NT2/D1 (cell line): ENCODE data around the gene COA1.

Experiments
- YY1 ChIP-seq: IDR thresholded peaks from 2 replicates; pipeline ENCODE4 v1.6.1; 2011; ENCODE audit not compliant: insufficient read length, insufficient read depth
- ZNF274 ChIP-seq: IDR thresholded peaks from 2 replicates; pipeline ENCODE4 v1.6.1; 2011; ENCODE audit warnings: mild to moderate bottlenecking, low read depth, low read length

- TF ChIP-seq ZNF274 = no peak
- TF ChIP-seq YY1 = no peak
Observed at GRCh38 chr7:43756368-43757072, 27.2 kb upstream of the COA1 start.
